HepG2 (cell line): ENCODE measurements around the gene GBP2.

Experiments
- CREB1 ChIP-seq, 2 experiments: fragments of 450-650 bp in 1 of 2; IDR thresholded peaks; 2 replicates each; pipeline ENCODE4 v1.6.1; 2016 to 2017; ENCODE audit warnings: control low read depth in 1 of 2, mild to moderate bottlenecking in 1 of 2, missing compliant biosample characterization in 1 of 2, missing genetic modification characterization in 1 of 2
- CTCF ChIP-seq: sonication (generic); formaldehyde crosslinking; IDR thresholded peaks from 2 replicates; pipeline ENCODE4 v1.5.0; 2020; ENCODE audit warnings: mild to moderate bottlenecking, missing genetic modification reagents, moderate library complexity
- ETV6 ChIP-seq: sonication (generic); formaldehyde crosslinking; conservative IDR thresholded peaks from 2 replicates; pipeline ENCODE4 v1.4.0; 2020; ENCODE audit warnings: missing genetic modification reagents
- MAX ChIP-seq: IDR thresholded peaks from 2 replicates; pipeline ENCODE4 v1.6.1; 2012; ENCODE audit warnings: inconsistent platforms
- MTA1 ChIP-seq: sonication (generic); formaldehyde crosslinking; IDR thresholded peaks from 2 replicates; pipeline ENCODE4 v1.4.0; 2020; ENCODE audit warnings: missing genetic modification reagents, mild to moderate bottlenecking, borderline replicate concordance
- MXI1 ChIP-seq: IDR thresholded peaks from 3 replicates; pipeline ENCODE4 v1.6.1; 2012; ENCODE audit warnings: low read depth, low read length, inconsistent platforms, borderline replicate concordance
- REST ChIP-seq, 2 experiments: IDR thresholded peaks; 2 replicates each; pipeline ENCODE4 v1.6.1; 2011 to 2012; ENCODE audit warnings: low read length in 2 of 2, borderline replicate concordance in 1 of 2, low read depth in 1 of 2, mild to moderate bottlenecking in 1 of 2, moderate library complexity in 1 of 2
- SIN3A ChIP-seq: IDR thresholded peaks from 2 replicates; pipeline ENCODE4 v1.6.1; 2011; ENCODE audit warnings: low read depth, mild to moderate bottlenecking, control low read depth, low read length, borderline replicate concordance
- SMARCC2 ChIP-seq: fragments of 450-650 bp; IDR thresholded peaks from 2 replicates; pipeline ENCODE4 v1.6.1; 2017; ENCODE audit warnings: antibody characterized with exemption, mild to moderate bottlenecking

GRCh38 chr1:89085781-89086180 is 40.1 kb downstream of the GBP2 start:
- no peak for TF ChIP-seq SIN3A
- no peak for TF ChIP-seq ETV6 (CRISPR knock-in tag)
- TF ChIP-seq SMARCC2 = no peak
- TF ChIP-seq CREB1 (IDR thresholded peaks at IDR 0.05) = no peak
- TF ChIP-seq CREB1 (CRISPR knock-in tag; IDR thresholded peaks at IDR 0.05) = no peak
- TF ChIP-seq CTCF (CRISPR knock-in tag) = peak; percentile 78
- TF ChIP-seq MAX = no peak
- no peak for TF ChIP-seq MTA1 (CRISPR knock-in tag)
- TF ChIP-seq MXI1 = no peak
- no peak for TF ChIP-seq REST (IDR thresholded peaks at IDR 0.05; ENCODE audit: borderline replicate concordance in 1 of 2, low read depth in 1 of 2, low read length in 2 of 2)
